GM23248 (cell line): ENCODE data around the gene FAM20B. TPM values are rescaled to one million over a fixed set of nuclear protein-coding genes. Genes with fewer than 3 reads are reported as not detected.

ENCODE experiments used
- DNase-seq: peaks from one replicate; pipeline ENCODE4 v3.0.0-alpha.2; 2015
- H2AFZ ChIP-seq: fragments of 200-600 bp; sonication (generic); 2 replicates; pipeline ENCODE4 v1.6.1; 2016; ENCODE audit warnings: antibody characterized with exemption
- H3F3A ChIP-seq: fragments of 200-600 bp; sonication (generic); 2 replicates; pipeline ENCODE4 v1.6.1; 2016; ENCODE audit warnings: mild to moderate bottlenecking, antibody characterized with exemption, mixed run types; ENCODE audit not compliant: insufficient read depth
- H3K27ac ChIP-seq: fragments of 200-600 bp; sonication (generic); 2 replicates; pipeline ENCODE4 v1.5.1; 2016; ENCODE audit warnings: mild to moderate bottlenecking
- H3K27me3 ChIP-seq: fragments of 200-600 bp; sonication (generic); replicated peaks from 2 replicates; pipeline ENCODE4 v1.6.1; 2016; ENCODE audit warnings: mild to moderate bottlenecking; ENCODE audit not compliant: insufficient read depth
- H3K36me3 ChIP-seq: fragments of 200-600 bp; sonication (generic); 2 replicates; pipeline ENCODE4 v1.6.1; 2016; ENCODE audit warnings: low read depth, mild to moderate bottlenecking
- H3K4me1 ChIP-seq: fragments of 200-600 bp; sonication (generic); 2 replicates; pipeline ENCODE4 v1.6.1; 2016; ENCODE audit warnings: mild to moderate bottlenecking; ENCODE audit not compliant: insufficient read depth
- H3K4me2 ChIP-seq: fragments of 200-600 bp; sonication (generic); one replicate; pipeline ENCODE4 v1.6.1; 2016; ENCODE audit warnings: mild to moderate bottlenecking; ENCODE audit not compliant: unreplicated experiment
- H3K4me3 ChIP-seq: fragments of 200-600 bp; sonication (generic); 2 replicates; pipeline ENCODE4 v1.5.1; 2016; ENCODE audit warnings: mild to moderate bottlenecking
- H3K79me2 ChIP-seq: fragments of 200-600 bp; sonication (generic); 2 replicates; pipeline ENCODE4 v1.6.1; 2016; ENCODE audit warnings: mild to moderate bottlenecking; ENCODE audit not compliant: insufficient read depth
- H3K9ac ChIP-seq: fragments of 200-600 bp; sonication (generic); 2 replicates; pipeline ENCODE4 v1.6.1; 2016; ENCODE audit warnings: mild to moderate bottlenecking
- H3K9me2 ChIP-seq: fragments of 200-600 bp; sonication (generic); 2 replicates; pipeline ENCODE4 v1.6.1; 2016; ENCODE audit warnings: mixed run types, mild to moderate bottlenecking, moderate library complexity; ENCODE audit not compliant: insufficient read depth
- H3K9me3 ChIP-seq: fragments of 200-600 bp; sonication (generic); one replicate; pipeline ENCODE4 v1.6.1; 2017; ENCODE audit warnings: low read depth
- H4K20me1 ChIP-seq: fragments of 200-600 bp; sonication (generic); 2 replicates; pipeline ENCODE4 v1.6.0; 2016; ENCODE audit not compliant: insufficient read depth
- EZH2 ChIP-seq: fragments of 200-600 bp; sonication (generic); IDR thresholded peaks from 2 replicates; pipeline ENCODE4 v1.6.1; 2018; ENCODE audit warnings: antibody characterized with exemption, mild to moderate bottlenecking; ENCODE audit not compliant: insufficient read depth, poor library complexity, severe bottlenecking
- EZH2phosphoT487 ChIP-seq: fragments of 200-600 bp; sonication (generic); IDR thresholded peaks from 2 replicates; pipeline ENCODE4 v1.6.1; 2018; ENCODE audit warnings: antibody characterized with exemption, moderate library complexity, mild to moderate bottlenecking, low read depth; ENCODE audit not compliant: insufficient read depth
- WGBS, 2 experiments: methylation state at CpG; one replicate each; pipeline ENCODE4 v1.1.6; 2015 to 2017; ENCODE audit warnings: low lambda C conversion rate in 2 of 2, low coverage in 1 of 2; ENCODE audit errors: missing lambda C conversion rate in 2 of 2; 5-methylcytosine and 5-hydroxymethylcytosine counted together
- in situ Hi-C: fragments of 300-500 bp; cut with MboI; formaldehyde crosslinking; loops from 2 replicates; pipeline ENCODE4 v1.15.0; 2020
- polyA plus RNA-seq: library from polyadenylated mRNA; unstranded; fragments of >200 nt; fragmentation: Nextera tagmentation; extraction: Ambion mirVana; gene quantifications from 2 replicates; pipeline ENCODE4 v1.2.1, GENCODE V29; 2016
- total RNA-seq: library from RNA; depleted of rRNA; stranded (reverse); fragments of >200 nt; shearing (Covaris generic); gene quantifications from 2 replicates; pipeline ENCODE4 v1.2.3, GENCODE V29; 2014

FAM20B gene
- total and polyA plus RNA-seq, 2 experiments from 2014 or later = 10.6 to 34.9 TPM

GRCh38 chr1:179047636-179047997 lies 21.9 kb downstream of the FAM20B start:
- Histone ChIP-seq H3K4me2 (no peak overlapping the region), H3F3A (no peaks in the 10 kb centered on the region; the same call in 1 of the 2 replicates), H3K79me2 (peaks cover 46% of the 10 kb centered on the region), H2AFZ (no peak overlapping the region), H3K27me3 (no peaks in the 10 kb centered on the region), H4K20me1 (no peaks in the 10 kb centered on the region), H3K9me2 (no peaks in the 10 kb centered on the region), H3K4me1 (peaks cover 13% of the 10 kb centered on the region), H3K9me3 (no peaks in the 10 kb centered on the region), H3K4me3 (no peak overlapping the region), H3K27ac (no peak overlapping the region), H3K9ac (no peak overlapping the region), H3K36me3 (0 out of 2 replicates have a peak, but pooled peaks cover 6% of the 10 kb centered on the region)
- in situ Hi-C loops = no loop called here
- no peak for DNase-seq
- TF ChIP-seq EZH2phosphoT487 (no peak), EZH2 (no peak)

GRCh38 chr1:179048339-179049124 lies 22.8 kb downstream of the FAM20B start:
- TF ChIP-seq EZH2phosphoT487 (no peak), EZH2 (no peak)
- no peak for DNase-seq
- Histone ChIP-seq H3K4me1 (peaks cover 13% of the 10 kb centered on the region), H3K79me2 (peaks cover 36% of the 10 kb centered on the region), H3K9ac (no peak overlapping the region), H3K36me3 (0 out of 2 replicates have a peak, but pooled peaks cover 6% of the 10 kb centered on the region), H3K9me2 (no peaks in the 10 kb centered on the region), H3K27me3 (no peaks in the 10 kb centered on the region), H3K9me3 (no peaks in the 10 kb centered on the region), H4K20me1 (no peaks in the 10 kb centered on the region), H2AFZ (no peak overlapping the region), H3K4me3 (no peak overlapping the region), H3K27ac (no peak overlapping the region), H3K4me2 (no peak overlapping the region), H3F3A (no peaks in the 10 kb centered on the region; the same call in 1 of the 2 replicates)
- 91 to 96% methylated on average over 1 of the region's 1 CpG for WGBS, 2 experiments
- in situ Hi-C loops = no loop called here

DNA sequence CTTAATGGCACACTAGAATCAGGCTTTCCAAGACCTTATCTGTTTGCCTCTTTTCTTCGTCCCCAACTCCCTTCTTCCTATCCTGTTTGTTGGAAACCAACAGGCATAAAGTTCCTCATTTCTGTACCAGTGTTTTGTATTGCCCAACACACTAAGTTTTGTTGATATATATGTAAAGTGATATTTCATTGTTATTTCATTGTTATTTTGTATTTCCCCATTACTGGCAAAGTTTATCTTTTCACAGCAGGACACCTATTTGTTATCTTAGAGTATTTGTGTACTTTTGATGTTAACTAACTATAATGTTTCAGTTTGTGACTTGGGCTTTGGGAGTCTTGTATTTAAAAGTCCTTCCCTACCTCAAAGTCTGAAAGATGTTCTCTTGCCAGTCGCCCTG lies 27.1 kb downstream of the FAM20B start:
- Histone ChIP-seq H2AFZ (no peak overlapping the region), H3K9me2 (no peaks in the 10 kb centered on the region), H3K4me3 (no peak overlapping the region), H3K9ac (no peak overlapping the region), H3F3A (peaks cover 23% of the 10 kb centered on the region), H3K79me2 (0 out of 2 replicates have a peak, but pooled peaks cover 7% of the 10 kb centered on the region), H3K4me1 (peaks cover 19% of the 10 kb centered on the region), H3K4me2 (no peak overlapping the region), H4K20me1 (no peaks in the 10 kb centered on the region), H3K27ac (no peak overlapping the region), H3K9me3 (no peaks in the 10 kb centered on the region), H3K27me3 (no peaks in the 10 kb centered on the region), H3K36me3 (no peaks in the 10 kb centered on the region; the same call in 1 of the 2 replicates)
- 91 to 98% methylated on average over 2 of the region's 2 CpGs for WGBS, 2 experiments
- in situ Hi-C loops = no loop called here
- no peak for TF ChIP-seq EZH2
- no peak for TF ChIP-seq EZH2phosphoT487
- DNase-seq = no peak

DNA sequence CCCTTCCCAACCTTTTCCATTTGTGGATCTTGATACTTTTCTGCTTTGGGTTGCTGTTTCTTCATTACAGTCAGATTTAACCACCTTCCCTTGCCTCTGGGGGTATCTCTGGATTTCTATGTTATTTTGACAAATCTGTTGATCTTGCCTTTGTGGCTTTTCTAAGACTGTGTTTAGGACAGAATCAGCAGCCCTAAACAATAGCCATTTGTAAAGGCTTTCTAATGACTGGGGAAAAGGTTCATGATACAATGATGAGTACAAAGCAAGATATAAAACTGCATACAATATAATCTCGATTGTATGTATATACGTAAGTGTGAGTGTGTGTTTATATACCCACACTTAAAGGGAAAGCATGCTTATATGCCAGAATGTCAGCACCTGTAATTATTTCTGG lies 27.8 kb downstream of the FAM20B start:
- Histone ChIP-seq H3K4me3 (no peak overlapping the region), H3K9ac (no peak overlapping the region), H3K27me3 (no peaks in the 10 kb centered on the region), H3F3A (peaks cover 30% of the 10 kb centered on the region), H4K20me1 (no peaks in the 10 kb centered on the region), H3K27ac (no peak overlapping the region), H3K4me1 (peaks cover 23% of the 10 kb centered on the region), H3K4me2 (no peak overlapping the region), H3K79me2 (0 out of 2 replicates have a peak, but pooled peaks cover 7% of the 10 kb centered on the region), H3K36me3 (no peaks in the 10 kb centered on the region; the same call in 1 of the 2 replicates), H3K9me2 (no peaks in the 10 kb centered on the region), H3K9me3 (no peaks in the 10 kb centered on the region), H2AFZ (no peak overlapping the region)
- WGBS, 2 experiments = 97 to 100% methylated on average over 2 of the region's 2 CpGs
- TF ChIP-seq EZH2phosphoT487 (no peak), EZH2 (no peak)
- DNase-seq = no peak
- in situ Hi-C loops = no loop called here
